Liver (tissue), 9 donors: ENCODE measurements around the gene BRIX1. TPM values are rescaled to one million over a fixed set of nuclear protein-coding genes. Genes with fewer than 3 reads are reported as not detected.
"Not testable (repeated sequence)": the region's sequence is repeated elsewhere in the genome, so short reads cannot be mapped to it uniquely, and the experiment has no call there.

ENCODE experiments used
- DNase-seq: peaks from one replicate; pipeline ENCODE4 v3.0.0-alpha.2; 2017; ENCODE audit warnings: low spot score
- H3K27ac ChIP-seq, 2 donors: one replicate each; pipeline ENCODE4 v1.7.0; 2013; ENCODE audit warnings: inconsistent platforms in 2 of 2, low read length in 2 of 2, control low read depth in 1 of 2, low read depth in 1 of 2, mild to moderate bottlenecking in 1 of 2
- H3K27me3 ChIP-seq, 4 donors: one replicate each; pipeline versions ENCODE4 v1.6.1 to v1.7.0; 2013; ENCODE audit warnings: low read length in 3 of 4, inconsistent platforms in 1 of 4, mild to moderate bottlenecking in 1 of 4, moderate library complexity in 1 of 4; ENCODE audit not compliant: control insufficient read depth in 4 of 4, insufficient read depth in 4 of 4
- H3K36me3 ChIP-seq, 4 donors: one replicate each; pipeline versions ENCODE4 v1.6.1 to v1.7.0; 2013; ENCODE audit warnings: low read length in 3 of 4, mild to moderate bottlenecking in 3 of 4, low read depth in 1 of 4, moderate library complexity in 1 of 4; ENCODE audit not compliant: control insufficient read depth in 4 of 4, insufficient read depth in 3 of 4
- H3K4me1 ChIP-seq, 4 donors: one replicate each; pipeline versions ENCODE4 v1.6.1 to v1.7.0; 2013; ENCODE audit warnings: low read length in 3 of 4, mild to moderate bottlenecking in 3 of 4, moderate library complexity in 1 of 4; ENCODE audit not compliant: control insufficient read depth in 4 of 4, insufficient read depth in 4 of 4
- H3K4me3 ChIP-seq, 3 donors: one replicate each; pipeline versions ENCODE4 v1.6.1 to v1.7.0; 2013; ENCODE audit warnings: low read length in 3 of 3, control low read depth in 1 of 3, low read depth in 1 of 3, mild to moderate bottlenecking in 1 of 3
- H3K9ac ChIP-seq, 2 donors: one replicate each; pipeline ENCODE4 v1.7.0; 2013; ENCODE audit warnings: low read length in 2 of 2, mild to moderate bottlenecking in 2 of 2, moderate library complexity in 2 of 2, control low read depth in 1 of 2, low read depth in 1 of 2
- H3K9me3 ChIP-seq, 4 donors: one replicate each; pipeline versions ENCODE4 v1.6.1 to v1.7.0; 2013; ENCODE audit warnings: low read length in 3 of 4; ENCODE audit not compliant: control insufficient read depth in 4 of 4
- ATF3 ChIP-seq: IDR thresholded peaks from 2 replicates; pipeline ENCODE4 v1.6.1; 2016; ENCODE audit warnings: antibody characterized with exemption
- CTCF ChIP-seq: fragments of 150-350 bp; IDR thresholded peaks from 2 replicates; pipeline ENCODE4 v1.5.1; 2017; ENCODE audit warnings: improper control_type of control experiment, low read depth, low read length; ENCODE audit not compliant: missing input control
- EGR1 ChIP-seq, 2 donors: IDR thresholded peaks; 2 replicates each; pipeline ENCODE4 v1.6.1; 2016 to 2018; ENCODE audit warnings: antibody characterized with exemption in 2 of 2, low read depth in 2 of 2
- FOXA1 ChIP-seq: IDR thresholded peaks from 2 replicates; pipeline ENCODE4 v1.6.1; 2016; ENCODE audit warnings: antibody characterized with exemption
- FOXA2 ChIP-seq: IDR thresholded peaks from 2 replicates; pipeline ENCODE4 v1.6.1; 2016; ENCODE audit warnings: antibody characterized with exemption
- GABPA ChIP-seq, 2 donors: IDR thresholded peaks in 1 of 2; conservative IDR thresholded peaks in 1 of 2; 2 replicates each; pipeline ENCODE4 v1.6.1; 2016; ENCODE audit warnings: antibody characterized with exemption in 2 of 2, mild to moderate bottlenecking in 1 of 2, moderate library complexity in 1 of 2
- HNF4A ChIP-seq, 2 donors: conservative IDR thresholded peaks; 2 replicates each; pipeline ENCODE4 v1.6.1; 2016; ENCODE audit warnings: antibody characterized with exemption in 2 of 2, mild to moderate bottlenecking in 2 of 2
- HNF4G ChIP-seq: IDR thresholded peaks from 2 replicates; pipeline ENCODE4 v1.6.1; 2016; ENCODE audit warnings: antibody characterized with exemption
- JUND ChIP-seq, 2 donors: IDR thresholded peaks; 2 replicates each; pipeline ENCODE4 v1.6.1; 2016; ENCODE audit warnings: antibody characterized with exemption in 2 of 2
- MAX ChIP-seq: IDR thresholded peaks from 2 replicates; pipeline ENCODE4 v1.6.1; 2016; ENCODE audit warnings: antibody characterized with exemption
- NR2F2 ChIP-seq: IDR thresholded peaks from 2 replicates; pipeline ENCODE4 v1.6.1; 2016; ENCODE audit warnings: antibody characterized with exemption
- RAD21 ChIP-seq, 2 donors: IDR thresholded peaks; 2 replicates each; pipeline ENCODE4 v1.6.1; 2016; ENCODE audit warnings: antibody characterized with exemption in 2 of 2, mild to moderate bottlenecking in 2 of 2
- REST ChIP-seq: IDR thresholded peaks from 2 replicates; pipeline ENCODE4 v1.6.1; 2016; ENCODE audit warnings: antibody characterized with exemption, mild to moderate bottlenecking
- SP1 ChIP-seq: IDR thresholded peaks from 2 replicates; pipeline ENCODE4 v1.6.1; 2018; ENCODE audit warnings: antibody characterized with exemption, mild to moderate bottlenecking
- TAF1 ChIP-seq: conservative IDR thresholded peaks from 2 replicates; pipeline ENCODE4 v1.6.1; 2016; ENCODE audit warnings: antibody characterized with exemption, mild to moderate bottlenecking
- YY1 ChIP-seq: IDR thresholded peaks from 2 replicates; pipeline ENCODE4 v1.6.1; 2016; ENCODE audit warnings: antibody characterized with exemption, mild to moderate bottlenecking
- ZBTB33 ChIP-seq: IDR thresholded peaks from 2 replicates; pipeline ENCODE4 v1.6.1; 2016; ENCODE audit warnings: antibody characterized with exemption
- WGBS: extraction: QIAGEN DNeasy Blood & Tissue Kit; methylation state at CpG from one replicate; pipeline ENCODE4 v1.1.7; 2013; 5-methylcytosine and 5-hydroxymethylcytosine counted together
- polyA plus RNA-seq, 2 donors: library from polyadenylated mRNA; stranded (reverse) in 1 of 2; unstranded in 1 of 2; fragments of 200-250 nt in 1 of 2; fragments of >200 nt in 1 of 2; fragmentation: Nextera tagmentation in 1 of 2; extraction: Ambion mirVana in 1 of 2; gene quantifications; one replicate each; pipeline versions ENCODE4 v1.2.1 to v1.2.3, GENCODE V29; 2013 to 2015
- total RNA-seq, 2 donors: library from RNA; depleted of rRNA; stranded (reverse); fragments of >200 nt; gene quantifications; one replicate each; pipeline ENCODE4 v1.2.3, GENCODE V29; 2014
- donor health status: healthy.
- donor health status: healthy.
- donor health status: healthy.
- donor health status: healthy.
- donor health status: healthy.

BRIX1 gene
- total and polyA plus RNA-seq, 4 donors: 6.7 to 15.7 (median 10.5) TPM

- H3K9me3 ChIP-seq: no peaks in the 10 kb centered on the region
- WGBS: 92% methylated on average over 4 of the region's 4 CpGs
- no peak overlapping the region for H3K9ac ChIP-seq
- peaks cover 5 to 28% (median 20%) of the 10 kb centered on the region in 4 donors for H3K36me3 ChIP-seq
- H3K27me3 ChIP-seq: no peaks in the 10 kb centered on the region
- H3K4me3 ChIP-seq: no peak overlapping the region
- peaks cover 2 to 24% (median 20%) of the 10 kb centered on the region in 4 donors for H3K4me1 ChIP-seq
- no peak for DNase-seq
- H3K27ac ChIP-seq: no peak overlapping the region
- TF ChIP-seq EGR1 (IDR thresholded peaks at IDR 0.05; ENCODE audit: low read depth in 2 of 2) (no peak), REST (no peak), JUND (IDR thresholded peaks at IDR 0.05) (no peak), FOXA2 (no peak), MAX (no peak), HNF4G (no peak), ZBTB33 (no peak), FOXA1 (no peak), CTCF (no peak), RAD21 (IDR thresholded peaks at IDR 0.05) (no peak), SP1 (no peak), TAF1 (no peak), GABPA (IDR thresholded peaks at IDR 0.05 in 1 of 2, conservative IDR thresholded peaks at IDR 0.05 in 1 of 2) (no peak), HNF4A (conservative IDR thresholded peaks at IDR 0.05) (no peak), NR2F2 (no peak), ATF3 (no peak), YY1 (no peak)
Measured at GRCh38 chr5:34919077-34919476, 3.6 kb downstream of the BRIX1 start.

GRCh38 chr5:34923256-34923655, 7.7 kb downstream of the BRIX1 start:
- H3K4me1 ChIP-seq, H3K4me3 ChIP-seq, H3K27ac ChIP-seq, DNase-seq, H3K9me3 ChIP-seq, H3K9ac ChIP-seq, H3K27me3 ChIP-seq: not testable (repeated sequence)
- 95% methylated on average over 9 of the region's 9 CpGs for WGBS
- H3K36me3 ChIP-seq: peaks cover 7 to 44% (median 34%) of the 10 kb centered on the region in 4 donors
